GM12801 (cell line): ENCODE data around the gene MPST.

ENCODE experiments used
- TF ChIP-seq, protein P1 (sequence below): IDR thresholded peaks from one replicate; pipeline ENCODE4 v1.5.1; 2011; ENCODE audit warnings: control low read depth; ENCODE audit not compliant: insufficient read length; ENCODE audit errors: extremely low read depth

The MPST gene

DNA sequence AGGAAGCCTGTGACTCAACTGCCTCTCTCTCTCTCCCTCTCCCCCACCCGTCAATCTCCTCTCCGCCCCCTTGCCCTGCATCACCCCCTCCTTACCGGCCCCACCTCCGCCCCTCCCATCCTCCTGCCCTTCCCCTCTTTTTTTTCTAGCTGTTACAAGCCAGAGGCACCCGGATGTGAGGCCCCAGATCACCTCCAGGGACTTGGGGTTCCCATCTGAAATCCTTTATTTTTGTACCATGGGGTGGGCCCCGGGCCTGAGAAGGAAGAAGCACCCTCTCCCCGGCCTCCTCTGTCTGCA lies 42.8 kb downstream of the MPST start:
- TF ChIP-seq, protein P1, sequence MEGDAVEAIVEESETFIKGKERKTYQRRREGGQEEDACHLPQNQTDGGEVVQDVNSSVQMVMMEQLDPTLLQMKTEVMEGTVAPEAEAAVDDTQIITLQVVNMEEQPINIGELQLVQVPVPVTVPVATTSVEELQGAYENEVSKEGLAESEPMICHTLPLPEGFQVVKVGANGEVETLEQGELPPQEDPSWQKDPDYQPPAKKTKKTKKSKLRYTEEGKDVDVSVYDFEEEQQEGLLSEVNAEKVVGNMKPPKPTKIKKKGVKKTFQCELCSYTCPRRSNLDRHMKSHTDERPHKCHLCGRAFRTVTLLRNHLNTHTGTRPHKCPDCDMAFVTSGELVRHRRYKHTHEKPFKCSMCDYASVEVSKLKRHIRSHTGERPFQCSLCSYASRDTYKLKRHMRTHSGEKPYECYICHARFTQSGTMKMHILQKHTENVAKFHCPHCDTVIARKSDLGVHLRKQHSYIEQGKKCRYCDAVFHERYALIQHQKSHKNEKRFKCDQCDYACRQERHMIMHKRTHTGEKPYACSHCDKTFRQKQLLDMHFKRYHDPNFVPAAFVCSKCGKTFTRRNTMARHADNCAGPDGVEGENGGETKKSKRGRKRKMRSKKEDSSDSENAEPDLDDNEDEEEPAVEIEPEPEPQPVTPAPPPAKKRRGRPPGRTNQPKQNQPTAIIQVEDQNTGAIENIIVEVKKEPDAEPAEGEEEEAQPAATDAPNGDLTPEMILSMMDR, result no peak

DNA sequence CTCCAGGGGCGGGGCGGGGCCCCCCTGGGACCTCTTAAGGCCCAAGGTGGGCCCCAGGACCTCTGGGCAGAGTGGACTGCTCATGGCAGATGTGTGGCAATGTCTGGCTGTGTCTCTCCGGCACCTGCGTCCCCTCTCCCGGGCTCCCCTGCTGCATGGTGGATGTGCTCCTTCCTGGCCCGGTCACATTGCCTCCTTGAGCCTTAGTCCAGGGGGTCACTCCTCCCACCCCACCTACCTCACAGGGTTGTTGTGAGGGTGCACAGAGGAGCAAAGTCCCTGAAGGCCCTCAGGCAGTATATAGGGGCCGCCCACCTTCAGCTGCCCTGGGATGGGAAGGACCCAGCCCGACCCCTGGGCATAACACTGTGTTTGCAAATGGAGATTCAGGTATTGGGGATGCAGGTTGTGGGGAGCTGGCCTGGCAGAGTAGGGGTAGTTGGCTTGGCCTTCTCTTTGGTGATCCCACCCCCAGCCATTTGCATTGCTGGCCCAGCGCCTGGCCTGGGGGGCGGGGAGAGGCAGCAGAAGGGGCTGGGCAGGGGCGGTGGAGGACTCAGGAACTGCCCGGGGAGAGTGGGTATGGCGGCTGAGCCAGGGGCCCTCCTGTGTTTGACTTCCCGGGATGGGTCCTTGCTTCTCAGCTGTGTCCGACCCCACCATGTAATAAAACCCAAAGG lies 43.3 kb downstream of the MPST start:
- TF ChIP-seq, protein P1, result no peak

DNA sequence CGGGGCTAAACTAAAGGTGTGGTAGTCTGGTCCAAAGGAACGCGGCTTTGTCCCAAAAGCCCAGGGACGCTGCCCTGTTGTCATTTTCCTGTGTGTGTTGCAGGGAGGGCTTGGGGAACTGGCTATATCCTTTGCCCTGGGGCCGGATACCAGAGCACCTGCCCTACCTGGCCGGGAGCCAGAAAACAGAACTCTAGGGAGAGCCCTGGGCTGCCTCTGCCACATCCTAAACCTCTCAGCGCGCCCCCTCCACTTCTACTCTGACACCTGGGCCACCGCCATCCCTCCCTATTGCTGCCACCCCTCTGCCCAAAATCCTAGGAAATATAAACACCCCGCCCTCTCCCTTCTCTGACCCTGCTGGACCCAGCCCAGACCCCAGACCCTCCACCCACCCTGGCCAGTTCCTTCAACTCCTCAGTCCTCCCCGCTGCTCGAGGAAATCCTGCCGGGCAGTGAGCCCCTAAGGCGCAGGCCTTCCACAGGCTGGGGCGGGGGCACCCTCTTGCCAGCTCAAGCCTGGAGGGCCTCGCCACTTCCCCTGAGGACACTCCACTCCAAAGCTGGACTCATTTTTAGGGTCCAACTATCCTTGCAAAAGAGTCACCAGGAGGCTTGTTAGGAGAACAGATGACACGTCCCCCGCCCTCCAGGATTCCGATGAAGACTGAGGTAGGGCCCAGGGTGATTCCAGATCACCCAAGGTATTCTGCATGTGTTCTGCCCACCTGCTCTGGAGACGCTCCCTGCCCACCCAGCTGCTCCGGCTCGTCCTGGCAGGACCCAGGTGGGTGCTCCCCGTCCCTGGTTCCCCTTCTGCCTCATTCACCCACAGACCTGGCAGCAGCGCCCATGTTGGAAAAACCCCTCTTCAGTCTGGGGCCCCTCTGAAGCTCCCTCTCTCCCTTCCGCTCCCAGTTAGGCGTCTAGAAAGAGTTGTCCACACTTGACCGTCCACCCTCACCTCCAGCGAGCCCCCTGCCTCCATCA lies 44.2 kb downstream of the MPST start:
- TF ChIP-seq, protein P1, result no peak

DNA sequence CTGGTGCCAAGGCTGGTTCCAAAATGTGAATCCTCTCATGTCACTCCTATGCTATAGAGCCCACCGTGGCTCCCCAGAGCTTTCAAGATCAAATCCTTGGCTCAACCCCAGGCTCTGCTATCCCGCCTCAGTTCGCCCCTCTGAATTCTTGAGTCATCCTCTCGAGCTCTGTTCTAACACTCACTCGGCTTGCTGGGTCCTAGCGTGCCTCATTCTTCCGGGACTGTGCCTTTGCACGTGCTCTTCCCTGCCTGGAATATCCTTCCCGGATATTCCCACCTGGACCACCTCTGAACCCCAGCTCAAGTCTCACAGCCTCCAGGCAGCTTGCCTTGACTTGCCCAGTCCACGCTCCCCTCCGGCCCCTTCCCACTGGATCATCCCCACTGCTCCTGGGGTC lies 45.0 kb downstream of the MPST start:
- TF ChIP-seq, protein P1, result no peak

DNA sequence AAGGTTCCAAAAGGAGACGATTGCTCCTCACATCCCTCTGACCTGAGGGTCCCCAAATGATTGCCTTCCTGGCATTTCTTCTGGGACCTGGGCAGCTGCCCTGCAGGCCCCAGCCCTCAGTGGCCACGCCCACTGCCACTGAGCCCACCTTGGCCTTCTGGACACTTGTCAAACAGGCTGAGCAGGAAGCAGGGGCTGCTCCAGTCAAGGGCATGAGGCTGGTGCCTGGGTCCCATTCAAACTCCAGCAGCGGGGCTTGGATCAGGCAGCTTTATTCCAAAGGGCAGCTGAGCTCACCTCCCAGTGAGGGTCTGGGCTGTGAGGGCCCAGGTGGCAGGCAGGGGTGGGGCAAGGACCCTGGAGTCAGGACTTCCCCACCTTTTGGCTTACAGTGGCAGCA lies 45.6 kb downstream of the MPST start:
- TF ChIP-seq, protein P1, result no peak

DNA sequence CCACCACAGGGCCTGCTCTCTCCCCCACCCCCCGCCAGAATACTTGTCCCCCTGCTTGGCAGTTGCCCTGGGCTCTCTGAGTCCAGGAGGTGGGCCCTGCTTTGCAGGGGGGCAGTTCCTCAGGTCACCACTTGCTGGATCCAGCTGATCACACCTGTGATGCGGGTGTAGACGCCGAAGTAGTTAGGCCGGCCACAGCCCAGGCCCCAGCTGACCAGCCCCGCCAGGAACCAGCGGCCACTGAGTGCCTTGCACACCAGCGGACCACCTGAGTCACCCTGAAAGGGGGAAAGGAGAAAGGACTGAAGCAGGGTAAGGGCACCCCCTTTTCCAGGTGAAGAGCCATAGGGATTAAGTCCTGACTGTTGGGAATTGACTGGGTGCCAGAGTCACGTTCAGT lies 46.4 kb downstream of the MPST start:
- TF ChIP-seq, protein P1, result no peak

DNA sequence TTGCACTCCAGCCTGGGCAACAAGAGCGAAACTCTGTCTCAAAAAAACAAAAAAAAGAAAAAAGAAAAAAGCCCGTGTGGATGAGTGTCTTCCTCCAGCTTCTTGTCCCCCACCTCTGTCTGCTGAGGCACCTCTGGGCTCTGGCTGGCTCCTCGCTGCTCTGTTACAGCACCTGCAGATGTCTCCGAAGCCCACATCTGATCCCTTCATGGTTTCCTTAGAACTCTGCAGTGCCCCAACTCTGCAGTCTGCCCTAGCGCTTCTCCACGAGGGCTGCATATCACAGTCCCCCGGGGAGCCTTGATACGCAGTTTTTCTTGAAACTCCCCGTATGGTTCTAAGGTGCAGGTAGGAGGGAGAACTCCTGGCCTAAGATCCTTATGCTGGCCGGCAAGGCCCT lies 47.9 kb downstream of the MPST start:
- TF ChIP-seq, protein P1, result no peak
